ENCODE data around the gene LRRC19. TPM values are rescaled to one million over a fixed set of nuclear protein-coding genes. Genes with fewer than 3 reads are reported as not detected.

Gene LRRC19
- not detected in 2 replicates for total RNA-seq

DNA sequence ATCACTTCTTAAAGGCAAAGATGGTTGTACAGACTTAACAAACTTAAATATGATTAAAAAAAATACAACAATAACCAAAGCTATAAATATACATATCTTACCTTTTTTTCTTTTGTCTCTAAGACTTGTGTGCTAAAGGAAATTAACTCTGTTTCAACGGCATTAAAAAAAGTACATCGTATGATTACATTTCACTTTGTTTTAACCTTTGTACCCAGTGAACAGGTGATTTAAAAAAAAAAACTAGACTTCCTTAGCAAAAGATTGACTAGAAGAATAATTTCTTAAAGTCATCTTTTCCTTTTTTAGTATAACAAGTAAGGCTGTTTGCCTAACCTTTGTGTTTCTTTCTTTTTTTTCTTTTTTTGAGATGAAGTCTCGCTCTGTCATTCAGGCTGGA is at the start of gene LRRC19:
TSS of gene LRRC19 (minus strand) at position 182 of the 400 bp plus-strand sequence. CDS start 5,978 bp downstream, outside the sequence.

DNA sequence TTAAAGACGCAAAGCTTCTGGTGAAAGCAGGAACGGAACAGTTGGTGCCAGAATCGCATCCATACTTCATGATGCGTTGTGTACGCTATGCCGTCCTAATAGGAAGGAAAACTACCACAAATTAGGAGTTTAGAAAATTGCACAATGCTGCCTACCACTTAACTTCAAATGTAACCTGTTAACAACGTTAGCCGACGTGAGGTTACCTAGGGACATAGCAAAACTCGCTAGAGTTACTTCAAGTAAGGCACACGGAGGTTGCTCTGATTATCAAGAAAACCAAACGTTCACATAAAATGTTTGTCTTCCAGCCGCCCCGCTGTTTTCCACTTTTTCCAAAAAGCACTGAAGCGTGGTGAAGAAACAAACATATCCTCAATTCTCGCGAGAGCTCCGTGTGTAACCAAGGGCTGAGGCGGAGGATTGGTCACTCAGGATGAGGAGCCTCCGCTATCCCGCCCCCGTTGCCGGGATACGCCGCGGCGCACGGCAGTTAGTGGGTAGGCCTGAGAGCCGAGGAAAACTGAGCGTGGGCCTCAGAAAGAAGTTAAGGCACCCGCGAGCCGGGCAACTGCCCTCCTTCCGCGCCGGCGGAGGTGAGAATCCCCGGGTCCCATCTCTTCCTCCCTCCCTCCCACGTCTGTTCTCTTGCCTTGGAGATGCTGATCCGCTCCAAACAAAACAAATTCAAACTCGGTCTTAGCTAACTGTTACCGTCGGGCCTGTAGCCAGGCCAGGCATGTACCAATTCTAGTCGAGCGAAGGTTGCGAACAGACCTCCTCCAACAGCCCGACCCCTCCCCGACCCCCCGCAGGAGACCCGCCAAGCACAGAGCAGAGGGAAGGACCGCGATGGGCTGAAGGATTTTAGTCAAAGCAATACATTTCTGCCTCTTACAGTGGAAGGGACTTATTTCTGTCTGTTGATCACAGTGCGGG is 49.3 kb downstream of the LRRC19 start, which contains the start of gene IFT74:
TSS of gene IFT74 (plus strand) at position 492 of the 939 bp plus-strand sequence. CDS start 5,556 bp downstream, outside the sequence.

DNA sequence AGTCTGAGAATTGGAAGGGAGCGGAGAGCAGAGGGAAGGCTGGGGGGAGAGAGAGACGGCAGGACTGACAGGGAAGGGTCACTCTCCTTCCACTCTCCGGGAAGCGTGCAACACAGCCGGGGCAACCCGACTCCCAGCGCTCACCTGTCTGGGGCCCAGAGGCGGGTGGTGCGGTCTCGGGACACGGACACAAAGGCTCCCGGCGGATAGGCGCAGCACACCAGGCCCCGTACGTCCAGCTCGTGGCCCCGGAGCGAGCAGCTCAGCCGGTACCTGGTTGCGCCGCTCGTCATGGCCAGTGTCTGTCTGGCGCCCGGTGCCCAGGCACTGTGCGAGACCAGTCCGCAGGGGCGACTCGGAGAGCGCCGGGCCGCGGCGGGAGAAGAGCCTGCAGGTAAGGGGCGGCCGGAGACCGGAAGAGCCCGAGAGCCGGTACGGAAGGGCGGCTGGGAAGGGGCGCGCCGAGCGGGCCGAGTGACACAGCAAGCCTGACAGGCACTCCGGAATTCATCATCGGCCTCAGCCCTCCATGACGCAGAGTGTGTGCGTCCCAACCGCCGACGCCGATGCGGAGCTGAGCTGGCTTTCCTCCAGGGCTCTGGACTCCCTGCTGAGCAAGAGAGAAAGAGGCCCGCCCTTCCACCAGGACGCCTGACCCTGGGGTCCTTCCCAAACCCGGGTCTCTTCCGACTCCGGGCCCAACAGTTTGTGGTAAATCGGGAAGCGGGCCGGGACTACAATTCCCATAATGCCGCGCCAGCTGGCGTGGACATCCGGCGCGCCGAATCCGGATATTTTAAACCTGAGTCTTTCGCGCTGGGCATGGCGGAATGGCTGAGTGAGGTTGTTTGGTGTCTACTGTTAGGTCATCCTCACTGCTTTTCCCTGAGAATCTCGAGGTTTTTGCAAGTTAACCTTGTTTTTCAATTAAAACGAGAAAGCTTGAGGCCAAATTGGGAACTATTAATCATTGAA is 58.4 kb downstream of the LRRC19 start, which contains the start of gene PLAA:
TSS of gene PLAA (minus strand) at position 490 of the 975 bp plus-strand sequence. CDS start at position 293, 197 bp downstream.

Other genes with a start within 250 kb of the LRRC19 start
- 10.4 and 12.2 TPM in 2 replicates for gene CAAP1, start 112.9 kb downstream of the LRRC19 start, total RNA-seq
- 29.9 and 44.8 TPM in 2 replicates for gene PLAA, start 58.4 kb downstream of the LRRC19 start, total RNA-seq
- gene IFT74, start 49.3 kb downstream of the LRRC19 start, total RNA-seq, result 10.0 and 15.4 TPM in 2 replicates
- 0.43 and 15.6 TPM in 2 replicates for gene TEK, start 103.6 kb upstream of the LRRC19 start, total RNA-seq